ENCODE results near the gene SEC14L5.

- TF ChIP-seq POLR2A (IDR thresholded peaks at IDR 0.05; ENCODE audit: low read depth) (no peak), CTCF (IDR thresholded peaks at IDR 0.05) (no peak)
These were observed 44.6 kb downstream of the SEC14L5 start for GRCh38 chr16:5002699-5003143.

All from esophagus muscularis mucosa (tissue), 3 donors.